ENCODE data around the gene DEGS1. TPM values are rescaled to one million over a fixed set of nuclear protein-coding genes. Genes with fewer than 3 reads are reported as not detected.

Gene DEGS1
- total RNA-seq, 1 experiment from 2014 or later: 59.8 TPM

DNA sequence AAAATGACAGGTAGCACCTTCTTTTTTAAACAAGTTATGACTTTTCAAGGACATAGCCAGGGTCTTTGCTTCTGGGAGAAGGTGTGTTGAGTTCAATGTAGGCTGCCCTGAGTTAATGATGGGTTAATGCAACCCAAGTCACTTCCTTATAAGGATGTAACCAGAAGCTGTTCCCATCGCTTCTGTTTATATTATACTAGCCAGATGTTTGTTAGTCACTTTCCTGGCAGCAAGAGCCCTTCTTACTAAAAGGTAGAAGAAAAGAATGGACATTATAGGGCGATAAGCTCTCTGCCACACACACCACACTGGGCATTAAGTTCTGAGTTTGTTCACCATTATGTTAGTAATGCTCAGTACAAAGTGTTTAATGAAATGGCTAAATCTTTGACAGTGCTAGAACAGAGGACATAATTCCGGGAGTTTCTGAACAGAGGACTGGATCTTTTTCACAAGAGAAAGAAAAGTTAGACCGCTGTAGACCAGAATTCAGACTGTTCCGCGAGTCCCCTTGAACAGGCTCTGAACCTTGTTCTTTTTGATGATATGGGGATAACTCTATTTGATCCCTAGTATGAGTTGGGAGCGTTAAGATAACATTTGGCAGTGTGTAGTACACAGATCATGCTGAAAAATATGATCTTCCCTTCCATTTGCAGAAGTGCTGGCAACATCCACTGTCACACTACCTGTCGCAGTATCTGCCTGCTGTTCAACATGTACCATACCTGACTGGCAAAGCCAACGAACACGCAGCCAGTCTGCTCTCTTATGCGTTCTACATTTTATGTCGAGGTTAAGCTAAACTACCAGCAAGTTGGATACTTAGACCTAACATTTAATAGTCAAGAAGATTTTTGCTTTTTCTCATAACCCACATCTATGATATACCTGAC, 41.0 kb downstream of the DEGS1 start:
- Histone ChIP-seq H3K18ac (ENCODE audit: insufficient read length, low read depth, low read length) (peak overlapping the region; percentile 93), H3K27me3 (ENCODE audit: insufficient read depth, low read length) (no peaks in the 10 kb centered on the region; the same call in 1 of the 2 replicates), H2AK5ac (ENCODE audit: insufficient read length, low read length) (no peak overlapping the region), H4K5ac (ENCODE audit: insufficient read length, low read depth, low read length) (no peak overlapping the region), H4K8ac (replicated peaks; ENCODE audit: insufficient read length, low read depth, low read length) (no peak overlapping the region), H2BK15ac (ENCODE audit: low read depth, low read length) (no peak overlapping the region), H4K20me1 (ENCODE audit: control insufficient read depth, insufficient read depth, insufficient read length) (no peaks in the 10 kb centered on the region), H3T11ph (ENCODE audit: low read length) (peak overlapping the region; percentile 70), H3K27ac (ENCODE audit: insufficient read length, low read depth, low read length) (no peak overlapping the region), H3K79me2 (ENCODE audit: insufficient read depth, low read length) (no peaks in the 10 kb centered on the region), H3K23ac (ENCODE audit: insufficient read length, low read depth, low read length) (no peak overlapping the region), H3K14ac (ENCODE audit: insufficient read depth, low read length) (peak overlapping the region; percentile 72; the same call in 1 of the 2 replicates), H3K4ac (ENCODE audit: low read depth, low read length) (no peak overlapping the region; the same call in 1 of the 2 replicates), H2AFZ (ENCODE audit: low read length) (peak overlapping the region; percentile 14), H3K56ac (ENCODE audit: insufficient read length, low read depth, low read length) (no peak overlapping the region), H3K79me1 (ENCODE audit: insufficient read depth, low read depth, low read length, poor library complexity, severe bottlenecking) (no peaks in the 10 kb centered on the region), H2BK5ac (ENCODE audit: insufficient read length, low read length) (no peak overlapping the region), H3K9ac (ENCODE audit: extremely low read depth, insufficient read length, low read length) (no peak overlapping the region), H2BK12ac (ENCODE audit: insufficient read length, low read depth, low read length) (peak overlapping the region; percentile 95), H3K23me2 (ENCODE audit: insufficient read length, low read depth, low read length, poor library complexity, severe bottlenecking) (no peaks in the 10 kb centered on the region), H3K9me3 (ENCODE audit: control insufficient read depth, low read depth, low read length) (no peaks in the 10 kb centered on the region), H2BK20ac (ENCODE audit: low read depth, low read length, poor library complexity, severe bottlenecking) (peak overlapping the region; percentile 97), H3K4me1 (ENCODE audit: insufficient read depth, low read length) (peaks cover 5% of the 10 kb centered on the region; the same call in 1 of the 2 replicates), H2BK120ac (ENCODE audit: low read depth, low read length, poor library complexity, severe bottlenecking) (peak overlapping the region; percentile 67), H4K91ac (ENCODE audit: insufficient read length, low read depth, low read length) (no peak overlapping the region), H3K4me2 (ENCODE audit: insufficient read depth, insufficient read length, low read length) (no peak overlapping the region)
- H3K27me3 Mint-ChIP-seq (ENCODE audit: low read depth): peaks cover 13% of the 10 kb centered on the region
- TF ChIP-seq, protein P1, sequence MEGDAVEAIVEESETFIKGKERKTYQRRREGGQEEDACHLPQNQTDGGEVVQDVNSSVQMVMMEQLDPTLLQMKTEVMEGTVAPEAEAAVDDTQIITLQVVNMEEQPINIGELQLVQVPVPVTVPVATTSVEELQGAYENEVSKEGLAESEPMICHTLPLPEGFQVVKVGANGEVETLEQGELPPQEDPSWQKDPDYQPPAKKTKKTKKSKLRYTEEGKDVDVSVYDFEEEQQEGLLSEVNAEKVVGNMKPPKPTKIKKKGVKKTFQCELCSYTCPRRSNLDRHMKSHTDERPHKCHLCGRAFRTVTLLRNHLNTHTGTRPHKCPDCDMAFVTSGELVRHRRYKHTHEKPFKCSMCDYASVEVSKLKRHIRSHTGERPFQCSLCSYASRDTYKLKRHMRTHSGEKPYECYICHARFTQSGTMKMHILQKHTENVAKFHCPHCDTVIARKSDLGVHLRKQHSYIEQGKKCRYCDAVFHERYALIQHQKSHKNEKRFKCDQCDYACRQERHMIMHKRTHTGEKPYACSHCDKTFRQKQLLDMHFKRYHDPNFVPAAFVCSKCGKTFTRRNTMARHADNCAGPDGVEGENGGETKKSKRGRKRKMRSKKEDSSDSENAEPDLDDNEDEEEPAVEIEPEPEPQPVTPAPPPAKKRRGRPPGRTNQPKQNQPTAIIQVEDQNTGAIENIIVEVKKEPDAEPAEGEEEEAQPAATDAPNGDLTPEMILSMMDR (conservative IDR thresholded peaks at IDR 0.05): no peak
- H3K36me3 Mint-ChIP-seq (ENCODE audit: insufficient read depth in 1 of 3, low read depth in 3 of 3): peaks cover 12 to 22% (median 15%) of the 10 kb centered on the region in 3 experiments; a peak in 6 of 7 replicates
- H3K27ac Mint-ChIP-seq: no peak overlapping the region
- WGBS (ENCODE audit: extremely low coverage, insufficient read length, low lambda C conversion rate): no CpG with 5 or more reads among the region's 12 CpGs
- peaks cover 20 to 21% of the 10 kb centered on the region in 2 experiments for H3K4me1 Mint-ChIP-seq
- DNase-seq: no peak
- H3K9me3 Mint-ChIP-seq: no peaks in the 10 kb centered on the region
- H3K4me3 Mint-ChIP-seq: no peak overlapping the region
